Gastrocnemius medialis (tissue), 4 donors: ENCODE measurements around the gene TP53TG3D.
"Not testable (repeated sequence)": the region's sequence is repeated elsewhere in the genome, so short reads cannot be mapped to it uniquely, and the experiment has no call there.

Experiments
- CTCF ChIP-seq, 5 experiments: fragments of 450-650 bp in 3 of 5; fragments of 200-600 bp in 2 of 5; sonication (generic) in 2 of 5; IDR thresholded peaks in 4 of 5; conservative IDR thresholded peaks in 1 of 5; 1 replicate in 4 of 5; 2 replicates in 1 of 5; pipeline ENCODE4 v1.5.1; 2016 to 2019; ENCODE audit warnings: antibody characterized with exemption in 5 of 5, mild to moderate bottlenecking in 3 of 5, moderate library complexity in 3 of 5
- POLR2A ChIP-seq, 2 donors: fragments of 450-650 bp; IDR thresholded peaks; one replicate each; pipeline ENCODE4 v1.6.1; 2017; ENCODE audit warnings: antibody characterized with exemption in 2 of 2, mild to moderate bottlenecking in 2 of 2, moderate library complexity in 2 of 2

DNA sequence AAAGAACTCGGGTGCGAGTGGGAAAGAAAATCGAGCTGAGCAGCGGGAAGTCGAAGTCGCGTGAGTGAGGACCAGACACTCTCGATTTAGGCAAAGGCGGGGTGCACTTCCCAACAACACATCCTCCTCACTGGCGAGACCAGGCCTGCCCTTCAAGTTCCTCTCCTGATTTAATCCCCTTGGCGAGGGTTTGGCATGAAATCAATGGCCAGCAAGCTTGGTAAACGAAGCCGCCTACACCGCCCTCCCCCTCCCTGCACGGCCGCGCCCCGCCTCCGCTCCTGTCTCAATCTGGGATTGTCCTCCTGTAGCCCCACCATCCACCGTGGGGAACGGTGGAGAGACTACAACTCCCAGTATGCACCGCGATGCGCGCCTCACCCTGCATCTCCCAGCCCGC is at the start of gene TP53TG3D:
- TF ChIP-seq CTCF (IDR thresholded peaks at IDR 0.05 in 4 of 5, conservative IDR thresholded peaks at IDR 0.05 in 1 of 5); POLR2A (IDR thresholded peaks at IDR 0.05): not testable (repeated sequence)
